HUES48 (cell line): Measurements from ENCODE around the gene NCK2.

Experiments used
- H3K27ac ChIP-seq: one replicate; pipeline ENCODE4 v1.7.0; 2013; ENCODE audit warnings: low read depth, low read length, inconsistent platforms
- H3K27me3 ChIP-seq: 2 replicates; pipeline ENCODE4 v1.6.1; 2013; ENCODE audit warnings: mild to moderate bottlenecking, low read length; ENCODE audit not compliant: control insufficient read depth, insufficient read depth
- H3K36me3 ChIP-seq: 2 replicates; pipeline ENCODE4 v1.6.1; 2013; ENCODE audit warnings: low read length; ENCODE audit not compliant: control insufficient read depth, insufficient read depth
- H3K4me1 ChIP-seq: 2 replicates; pipeline ENCODE4 v1.6.1; 2013; ENCODE audit warnings: mild to moderate bottlenecking, low read length; ENCODE audit not compliant: control insufficient read depth, insufficient read depth
- H3K4me3 ChIP-seq: 2 replicates; pipeline ENCODE4 v1.5.1; 2013; ENCODE audit warnings: mild to moderate bottlenecking, low read depth, low read length
- H3K9ac ChIP-seq: 2 replicates; pipeline ENCODE4 v1.6.1; 2013; ENCODE audit warnings: mild to moderate bottlenecking, low read depth, low read length, moderate library complexity
- H3K9me3 ChIP-seq: 2 replicates; pipeline ENCODE4 v1.6.1; 2013; ENCODE audit warnings: low read length; ENCODE audit not compliant: control insufficient read depth, insufficient read depth

Gene NCK2

GRCh38 chr2:105912081-105912480 is 167.4 kb downstream of the NCK2 start:
- no peaks in the 10 kb centered on the region for H3K27me3 ChIP-seq
- no peaks in the 10 kb centered on the region for H3K36me3 ChIP-seq
- H3K9ac ChIP-seq, result no peak overlapping the region
- no peak overlapping the region for H3K4me3 ChIP-seq
- H3K4me1 ChIP-seq, result no peaks in the 10 kb centered on the region
- no peaks in the 10 kb centered on the region; the same call in 1 of the 2 replicates for H3K9me3 ChIP-seq
- no peak overlapping the region for H3K27ac ChIP-seq

GRCh38 chr2:105915005-105915558 is 170.4 kb downstream of the NCK2 start:
- Histone ChIP-seq H3K4me3 (no peak overlapping the region), H3K27me3 (no peaks in the 10 kb centered on the region), H3K9me3 (no peaks in the 10 kb centered on the region; the same call in 1 of the 2 replicates), H3K36me3 (no peaks in the 10 kb centered on the region), H3K9ac (no peak overlapping the region), H3K27ac (no peak overlapping the region), H3K4me1 (no peaks in the 10 kb centered on the region)

- no peaks in the 10 kb centered on the region for H3K4me1 ChIP-seq
- H3K9ac ChIP-seq, result no peak overlapping the region
- no peak overlapping the region for H3K27ac ChIP-seq
- H3K36me3 ChIP-seq, result no peaks in the 10 kb centered on the region
- H3K4me3 ChIP-seq, result no peak overlapping the region
- H3K9me3 ChIP-seq, result no peaks in the 10 kb centered on the region; the same call in 1 of the 2 replicates
- no peaks in the 10 kb centered on the region for H3K27me3 ChIP-seq
Observed at GRCh38 chr2:105917226-105917625, 172.5 kb downstream of the NCK2 start.

GRCh38 chr2:105917688-105918087 is 173.0 kb downstream of the NCK2 start:
- no peak overlapping the region for H3K4me3 ChIP-seq
- H3K36me3 ChIP-seq, result no peaks in the 10 kb centered on the region
- H3K9me3 ChIP-seq, result no peaks in the 10 kb centered on the region; the same call in 1 of the 2 replicates
- H3K27me3 ChIP-seq, result no peaks in the 10 kb centered on the region
- H3K9ac ChIP-seq, result no peak overlapping the region
- H3K4me1 ChIP-seq, result no peaks in the 10 kb centered on the region
- no peak overlapping the region for H3K27ac ChIP-seq

GRCh38 chr2:105919191-105919811 is 174.6 kb downstream of the NCK2 start:
- Histone ChIP-seq H3K27me3 (no peaks in the 10 kb centered on the region), H3K36me3 (no peaks in the 10 kb centered on the region), H3K4me3 (no peak overlapping the region), H3K4me1 (no peaks in the 10 kb centered on the region), H3K9me3 (no peaks in the 10 kb centered on the region; the same call in 1 of the 2 replicates), H3K9ac (no peak overlapping the region), H3K27ac (no peak overlapping the region)

GRCh38 chr2:105919826-105920225 is 175.1 kb downstream of the NCK2 start:
- no peak overlapping the region for H3K9ac ChIP-seq
- no peaks in the 10 kb centered on the region for H3K36me3 ChIP-seq
- no peak overlapping the region for H3K4me3 ChIP-seq
- H3K27ac ChIP-seq, result no peak overlapping the region
- H3K9me3 ChIP-seq, result no peaks in the 10 kb centered on the region; the same call in 1 of the 2 replicates
- no peaks in the 10 kb centered on the region for H3K27me3 ChIP-seq
- H3K4me1 ChIP-seq, result no peaks in the 10 kb centered on the region

- H3K36me3 ChIP-seq, result no peaks in the 10 kb centered on the region
- no peaks in the 10 kb centered on the region for H3K9me3 ChIP-seq
- no peak overlapping the region for H3K9ac ChIP-seq
- H3K27ac ChIP-seq, result no peak overlapping the region
- no peak overlapping the region for H3K4me3 ChIP-seq
- no peaks in the 10 kb centered on the region for H3K27me3 ChIP-seq
- no peaks in the 10 kb centered on the region for H3K4me1 ChIP-seq
Observed at GRCh38 chr2:105924271-105924670, 179.6 kb downstream of the NCK2 start.

GRCh38 chr2:105924932-105925331 is 180.2 kb downstream of the NCK2 start:
- no peak overlapping the region for H3K4me3 ChIP-seq
- no peak overlapping the region for H3K9ac ChIP-seq
- H3K36me3 ChIP-seq, result no peaks in the 10 kb centered on the region
- H3K9me3 ChIP-seq, result no peaks in the 10 kb centered on the region
- no peaks in the 10 kb centered on the region for H3K27me3 ChIP-seq
- no peaks in the 10 kb centered on the region for H3K4me1 ChIP-seq
- H3K27ac ChIP-seq, result no peak overlapping the region

- Histone ChIP-seq H3K27ac (no peak overlapping the region), H3K4me3 (no peak overlapping the region)
Observed at GRCh38 chr2:105925390-105925789, 180.7 kb downstream of the NCK2 start.

GRCh38 chr2:105926960-105927678 is 182.4 kb downstream of the NCK2 start:
- no peaks in the 10 kb centered on the region for H3K36me3 ChIP-seq
- no peaks in the 10 kb centered on the region for H3K4me1 ChIP-seq
- no peak overlapping the region for H3K27ac ChIP-seq
- H3K27me3 ChIP-seq, result no peaks in the 10 kb centered on the region
- no peak overlapping the region for H3K4me3 ChIP-seq
- H3K9ac ChIP-seq, result no peak overlapping the region
- H3K9me3 ChIP-seq, result no peaks in the 10 kb centered on the region

More at GRCh38 chr2:105925390-105925789, 180.7 kb downstream of the NCK2 start:
- Histone ChIP-seq H3K9me3 (no peaks in the 10 kb centered on the region), H3K36me3 (no peaks in the 10 kb centered on the region), H3K9ac (no peak overlapping the region), H3K27me3 (no peaks in the 10 kb centered on the region), H3K4me1 (no peaks in the 10 kb centered on the region)

- Histone ChIP-seq H3K4me1 (no peaks in the 10 kb centered on the region), H3K27ac (no peak overlapping the region), H3K9me3 (no peaks in the 10 kb centered on the region), H3K27me3 (no peaks in the 10 kb centered on the region), H3K36me3 (no peaks in the 10 kb centered on the region), H3K4me3 (no peak overlapping the region), H3K9ac (no peak overlapping the region)
Observed at GRCh38 chr2:105928086-105928485, 183.4 kb downstream of the NCK2 start.
